GM12878 (cell line): Measurements from ENCODE around the gene TTLL10. TPM values are rescaled to one million over a fixed set of nuclear protein-coding genes. Genes with fewer than 3 reads are reported as not detected.

ENCODE experiments used
- ATAC-seq: fragments of 200-7000 bp; cut with Tn5 transposase; 3 replicates; pipeline ENCODE4 v1.9.1; 2020; ENCODE audit warnings: mild to moderate bottlenecking, moderate library complexity
- BruUV-seq: library from RNA; stranded (reverse); fragments of 400-500 nt; replicated peaks from 2 replicates; lab custom pipeline; 2021; lab: Mats Ljungman, UMichigan
- CTCF ChIA-PET: fragments of 300-600 bp; sonication (Branson Sonifier 250); formaldehyde crosslinking; extraction: SDS; loops from one replicate; lab custom pipeline; 2021; ENCODE audit warnings: inconsistent platforms; lab: Yijun Ruan, JAX
- POLR2A ChIA-PET: fragments of 350-600 bp; formaldehyde crosslinking; extraction: SDS; loops from one replicate; lab custom pipeline; 2021; ENCODE audit warnings: inconsistent platforms; lab: Charles Lee
- RAD21 ChIA-PET: fragments of 300-600 bp; sonication (Branson Sonifier 250); formaldehyde crosslinking; loops from one replicate; lab custom pipeline; 2023; ENCODE audit warnings: antibody characterized with exemption; ENCODE audit not compliant: unreplicated experiment; lab: Charles Lee
- SMC1A ChIA-PET: fragments of 300-600 bp; sonication (Branson Sonifier 250); formaldehyde crosslinking; loops from one replicate; lab custom pipeline; 2023; ENCODE audit not compliant: unreplicated experiment, uncharacterized antibody; lab: Charles Lee
- DNase-seq: peaks from one replicate; pipeline ENCODE4 v3.0.0-alpha.2; 2011; ENCODE audit warnings: low read depth, low spot score
- FAIRE-seq: peaks from 3 replicates; lab custom pipeline; 2011; peaks lifted over from hg19 to GRCh38; lab: Jason Lieb, UNC
- H2AFZ ChIP-seq: 2 replicates; pipeline ENCODE4 v1.6.0; 2011; ENCODE audit warnings: low read depth, low read length, control low read depth; ENCODE audit not compliant: control insufficient read depth
- H3K27ac ChIP-seq: 2 replicates; pipeline ENCODE4 v1.5.1; 2011; ENCODE audit warnings: control low read depth; ENCODE audit not compliant: control insufficient read depth, insufficient read depth
- H3K27me3 ChIP-seq, 2 experiments: replicated peaks in 1 of 2; 2 replicates each; pipeline versions ENCODE4 v1.6.0 to v1.6.1; 2011; ENCODE audit warnings: low read length in 1 of 2; ENCODE audit not compliant: control insufficient read depth in 2 of 2, insufficient read depth in 2 of 2
- H3K36me3 ChIP-seq, 2 experiments: 2 replicates each; pipeline ENCODE4 v1.5.1; 2011; ENCODE audit warnings: low read length in 1 of 2; ENCODE audit not compliant: control insufficient read depth in 2 of 2, insufficient read depth in 2 of 2
- H3K4me1 ChIP-seq: 2 replicates; pipeline ENCODE4 v1.6.1; 2011; ENCODE audit warnings: mild to moderate bottlenecking, low read length, moderate library complexity, mixed read lengths; ENCODE audit not compliant: control insufficient read depth, insufficient read depth
- H3K4me2 ChIP-seq: 2 replicates; pipeline ENCODE4 v1.6.0; 2011; ENCODE audit warnings: control low read depth; ENCODE audit not compliant: control insufficient read depth, insufficient read depth
- H3K4me3 ChIP-seq: fragments of 200-600 bp; sonication (generic); 2 replicates; pipeline ENCODE4 v1.5.1; 2016
- H3K79me2 ChIP-seq: 2 replicates; pipeline ENCODE4 v1.6.0; 2011; ENCODE audit warnings: low read length; ENCODE audit not compliant: control insufficient read depth, insufficient read depth
- H3K9ac ChIP-seq: 2 replicates; pipeline ENCODE4 v1.8.0; 2011; ENCODE audit warnings: low read length, control low read depth, mixed read lengths; ENCODE audit not compliant: control insufficient read depth, insufficient read depth
- H3K9me3 ChIP-seq: replicated peaks from 3 replicates; pipeline ENCODE4 v1.5.1; 2011; ENCODE audit warnings: mild to moderate bottlenecking, low read length; ENCODE audit not compliant: control insufficient read depth, insufficient read depth
- H4K20me1 ChIP-seq: 2 replicates; pipeline ENCODE4 v1.6.0; 2011; ENCODE audit not compliant: control insufficient read depth, insufficient read depth
- DPF2 ChIP-seq: fragments of 450-650 bp; IDR thresholded peaks from 2 replicates; pipeline ENCODE4 v1.6.1; 2017; ENCODE audit warnings: mild to moderate bottlenecking
- EED ChIP-seq: sonication (generic); IDR thresholded peaks from 2 replicates; pipeline ENCODE4 v1.6.1; 2016; ENCODE audit warnings: antibody characterized with exemption, low read depth
- IKZF1 ChIP-seq: fragments of 450-650 bp; conservative IDR thresholded peaks from 2 replicates; pipeline ENCODE4 v1.6.1; 2017; ENCODE audit warnings: antibody characterized with exemption, mild to moderate bottlenecking
- IRF4 ChIP-seq: IDR thresholded peaks from 2 replicates; pipeline ENCODE4 v1.6.1; 2011; ENCODE audit warnings: low read depth, low read length
- MEF2B ChIP-seq: fragments of 450-650 bp; IDR thresholded peaks from 2 replicates; pipeline ENCODE4 v1.6.1; 2018; ENCODE audit warnings: mild to moderate bottlenecking, moderate library complexity; ENCODE audit not compliant: partially characterized antibody, poor library complexity, severe bottlenecking
- MTA3 ChIP-seq: IDR thresholded peaks from 2 replicates; pipeline ENCODE4 v1.6.1; 2012; ENCODE audit warnings: low read length, inconsistent platforms, borderline replicate concordance
- RAD21 ChIP-seq: IDR thresholded peaks from 2 replicates; pipeline ENCODE4 v1.6.1; 2011; ENCODE audit warnings: mild to moderate bottlenecking, low read depth, low read length, moderate library complexity; ENCODE audit not compliant: insufficient read depth
- TAF1 ChIP-seq: IDR thresholded peaks from 2 replicates; pipeline ENCODE4 v1.6.1; 2011; ENCODE audit warnings: mild to moderate bottlenecking, low read depth, low read length, borderline replicate concordance
- TBL1XR1 ChIP-seq: IDR thresholded peaks from 2 replicates; pipeline ENCODE4 v1.6.1; 2012; ENCODE audit warnings: low read depth, low read length, improper control_type of control experiment
- TCF12 ChIP-seq: IDR thresholded peaks from 2 replicates; pipeline ENCODE4 v1.6.1; 2011; ENCODE audit warnings: low read depth, mild to moderate bottlenecking, low read length
- WGBS: methylation state at CpG from one replicate; pipeline ENCODE4 v1.1.6; 2016; ENCODE audit warnings: low lambda C conversion rate; ENCODE audit not compliant: insufficient replicate concordance, insufficient coverage; ENCODE audit errors: missing lambda C conversion rate; 5-methylcytosine and 5-hydroxymethylcytosine counted together
- in situ Hi-C: fragments of 300-500 bp; cut with MboI; formaldehyde crosslinking; loops from 9 replicates; pipeline ENCODE4 v1.14.3; 2018; ENCODE audit warnings: mixed read lengths
- intact Hi-C: fragments of 100-400 bp; cut with micrococcal nuclease; formaldehyde crosslinking; loops from one replicate; pipeline ENCODE4 v1.14.2; 2022; ENCODE audit not compliant: unreplicated experiment
- polyA plus RNA-seq, 11 experiments: library from polyadenylated mRNA; depleted of rRNA in 4 of 11; unstranded in 6 of 11; stranded (reverse) in 5 of 11; fragments of >200 nt; fragmentation: Nextera tagmentation in 4 of 11; fragmentation: Illumina TruSeq in 1 of 11; extraction: Ambion mirVana in 4 of 11; extraction: Trizol in 1 of 11; gene quantifications; 1 replicate in 1 of 11; 2 replicates in 10 of 11; pipeline versions ENCODE4 v1.2.1 to v1.2.3, GENCODE V29; 2011 to 2016; ENCODE audit warnings: inconsistent platforms in 2 of 11, missing spikeins in 2 of 11, low read depth in 1 of 11
- total RNA-seq, 4 experiments: library from RNA; depleted of rRNA in 3 of 4; stranded (reverse); fragments of >200 nt in 3 of 4; fragmentation: Illumina TruSeq in 1 of 4; extraction: Trizol in 1 of 4; gene quantifications; 2 replicates each; pipeline versions ENCODE4 v1.2.1 to v1.2.3, GENCODE V29; 2013 to 2021

The TTLL10 gene
- total and polyA plus RNA-seq, 10 of the 15 experiments (the other 5 are each of a cell fraction or from before 2014, with no cell fraction given) = not detected

DNA sequence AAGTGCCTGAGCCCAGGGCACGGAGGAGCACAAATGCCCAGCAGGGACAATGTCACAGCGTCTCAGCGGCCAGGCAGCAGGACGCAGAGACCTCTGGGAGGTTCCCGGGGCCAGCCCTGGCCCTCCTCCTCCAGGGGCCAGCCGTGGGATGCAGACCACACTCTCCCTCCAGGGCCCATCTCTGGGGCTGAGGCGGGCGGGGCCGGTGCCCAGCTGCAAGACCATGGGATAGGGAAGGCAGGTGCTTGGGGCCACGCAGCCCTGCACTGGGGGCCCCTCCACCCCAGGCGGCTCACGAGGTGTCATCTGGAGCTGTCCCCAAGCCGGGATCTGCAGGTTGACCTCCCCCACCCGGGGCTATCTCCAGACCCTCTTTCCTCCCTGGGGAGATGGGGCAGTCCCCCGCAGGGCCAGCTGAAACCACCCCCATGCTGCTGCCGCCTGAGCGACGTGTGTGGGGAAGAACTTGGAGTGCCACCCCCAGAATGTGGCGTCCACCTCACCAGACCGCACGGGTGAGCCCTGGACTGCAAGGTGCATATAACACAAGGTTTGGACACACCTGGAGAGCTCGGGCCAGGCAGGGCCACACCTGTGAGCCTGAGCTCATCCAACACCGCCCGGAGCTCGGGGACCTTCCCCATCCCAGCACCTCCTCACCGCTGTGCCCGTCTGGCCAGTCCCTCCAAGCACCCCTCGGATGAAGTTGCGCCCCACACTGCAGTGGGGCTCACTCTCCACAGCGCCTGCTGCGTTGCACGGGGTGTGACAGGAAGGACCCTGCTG lies 4.1 kb upstream of the TTLL10 start (continued):
- TF ChIP-seq IKZF1 = peak; percentile 47; the same call in 1 of the 2 replicates
- no peak for TF ChIP-seq TBL1XR1
- peak; percentile 36; the same call in 1 of the 2 replicates for TF ChIP-seq DPF2
- TF ChIP-seq MEF2B = peak; percentile 76
- 0 out of 2 replicates have a peak, but pooled peaks have one; percentile 10 for TF ChIP-seq EED
- TF ChIP-seq TAF1 = no peak
- no peak for TF ChIP-seq TCF12
- no peak for TF ChIP-seq RAD21
- TF ChIP-seq IRF4 = no peak

DNA sequence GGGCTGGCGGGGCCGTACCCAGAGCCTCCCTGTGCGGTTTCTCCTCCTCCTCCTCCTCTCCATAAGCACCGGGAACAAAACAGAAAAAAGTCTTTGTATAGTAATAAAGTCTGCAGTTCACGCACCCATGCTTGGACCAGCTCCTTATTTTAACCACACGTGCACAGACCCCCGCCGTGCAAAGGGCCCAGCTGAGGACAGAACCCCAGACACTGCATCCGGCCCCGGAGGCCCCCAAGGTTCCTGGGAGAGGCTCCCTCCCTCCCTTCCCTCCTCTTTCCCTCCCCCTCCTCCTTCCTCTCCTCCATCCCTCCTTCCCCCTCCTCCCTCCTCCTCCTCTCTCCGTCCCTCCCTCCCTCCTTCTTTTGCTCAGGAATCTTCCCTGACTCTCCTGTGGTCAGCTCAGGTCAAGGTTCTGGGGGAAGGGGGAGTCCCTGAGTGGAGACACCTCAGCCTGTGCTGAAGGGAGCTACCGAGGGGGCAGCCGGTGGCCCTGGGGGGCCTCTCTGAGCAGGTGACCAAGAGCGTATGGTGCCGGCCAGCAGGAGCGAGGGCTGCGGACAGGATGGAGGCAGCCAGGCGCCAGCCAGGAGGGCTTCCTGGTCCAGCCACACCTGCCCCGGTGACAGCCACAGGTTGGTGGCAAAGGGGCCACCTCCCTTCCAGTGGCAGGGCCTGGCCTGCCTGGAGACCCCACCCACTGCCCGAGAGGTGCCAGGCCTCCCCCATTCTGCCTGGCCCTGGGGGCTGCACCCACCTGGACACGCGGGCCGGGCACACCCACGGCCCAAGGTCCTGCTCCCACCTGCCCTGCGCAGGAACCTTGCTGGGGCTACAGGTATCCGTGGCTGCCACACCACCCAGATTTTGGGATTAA lies 3.2 kb upstream of the TTLL10 start:
- Histone ChIP-seq H3K79me2 (no peaks in the 10 kb centered on the region), H3K4me3 (no peak overlapping the region), H3K27me3 (peaks cover 0 to 3% of the 10 kb centered on the region in 2 experiments; a peak in 3 of 4 replicates), H2AFZ (no peak overlapping the region), H3K4me1 (peaks cover 24% of the 10 kb centered on the region), H4K20me1 (no peaks in the 10 kb centered on the region), H3K4me2 (no peak overlapping the region), H3K9me3 (no peaks in the 10 kb centered on the region; the same call in 2 of the 3 replicates), H3K36me3 (no peaks in the 10 kb centered on the region), H3K27ac (no peak overlapping the region), H3K9ac (no peak overlapping the region)
- TF ChIP-seq MTA3 (no peak), EED (0 out of 2 replicates have a peak, but pooled peaks have one; percentile 4)
- intact Hi-C loops = no loop called here
- ChIA-PET CTCF (interaction anchor here (0.6 to 1.8 kb wide), 8 partner anchors 12 to 138 kb away, joined by 3 to 4 read pairs (median 4); no protein-coding TSS in a partner anchor), POLR2A (interaction anchor here (0.7 to 2.2 kb wide), 5 partner anchors 13 to 61 kb away, joined by 3 to 7 read pairs (median 4); partner anchors contain the start of gene TNFRSF4), RAD21 (interaction anchor here (1.2 to 2.2 kb wide), 5 partner anchors 12 to 60 kb away, joined by 3 to 8 read pairs (median 6); partner anchors contain the start of gene TNFRSF18), SMC1A (interaction anchor here (0.6 to 0.9 kb wide), 2 partner anchors 24 to 26 kb away, joined by 3 to 4 read pairs; no protein-coding TSS in a partner anchor)
- DNase-seq = no peak
- ATAC-seq = no peak
- no TSS peak for BruUV-seq
- FAIRE-seq = no peak
- in situ Hi-C loops = no loop called here
- WGBS = 24% methylated on average over 25 of the region's 26 CpGs
